Thymus (tissue), 11 donors: ENCODE measurements around the gene CERT1. TPM values are rescaled to one million over a fixed set of nuclear protein-coding genes. Genes with fewer than 3 reads are reported as not detected.
A peak's percentile ranks its signal among the peaks of the same experiment; 100 is the strongest.

Experiments
- DNase-seq, 9 donors: peaks; one replicate each; pipeline ENCODE4 v3.0.0-alpha.2; 2013; ENCODE audit warnings: low spot score in 9 of 9, low read depth in 6 of 9, missing footprints in 1 of 9
- H3K27ac ChIP-seq, 2 donors: one replicate each; pipeline ENCODE4 v1.5.1; 2013; ENCODE audit warnings: control low read depth in 1 of 2, low read depth in 1 of 2, low read length in 1 of 2, mild to moderate bottlenecking in 1 of 2, moderate library complexity in 1 of 2
- H3K27me3 ChIP-seq, 2 donors: one replicate each; pipeline ENCODE4 v1.5.1; 2013; ENCODE audit warnings: low read length in 1 of 2; ENCODE audit not compliant: control insufficient read depth in 2 of 2, insufficient read depth in 1 of 2
- H3K36me3 ChIP-seq, 2 donors: one replicate each; pipeline ENCODE4 v1.5.1; 2013; ENCODE audit warnings: low read length in 1 of 2, mild to moderate bottlenecking in 1 of 2, moderate library complexity in 1 of 2; ENCODE audit not compliant: control insufficient read depth in 2 of 2, insufficient read depth in 2 of 2
- H3K4me1 ChIP-seq, 2 donors: one replicate each; pipeline ENCODE4 v1.5.1; 2013; ENCODE audit warnings: low read length in 2 of 2; ENCODE audit not compliant: control insufficient read depth in 2 of 2, insufficient read depth in 2 of 2
- H3K4me3 ChIP-seq, 2 donors: one replicate each; pipeline ENCODE4 v1.5.1; 2013; ENCODE audit warnings: low read length in 2 of 2, control low read depth in 1 of 2, mild to moderate bottlenecking in 1 of 2
- H3K9me3 ChIP-seq, 2 donors: one replicate each; pipeline ENCODE4 v1.5.1; 2013; ENCODE audit warnings: low read length in 1 of 2, mild to moderate bottlenecking in 1 of 2; ENCODE audit not compliant: control insufficient read depth in 2 of 2, insufficient read depth in 1 of 2
- WGBS: extraction: QIAGEN DNeasy Blood & Tissue Kit; methylation state at CpG from one replicate; pipeline ENCODE4 v1.1.7; 2013; 5-methylcytosine and 5-hydroxymethylcytosine counted together
- polyA plus RNA-seq: library from polyadenylated mRNA; stranded (reverse); fragments of 200-250 nt; gene quantifications from one replicate; pipeline ENCODE4 v1.2.3, GENCODE V29; 2013
- total RNA-seq: library from RNA; stranded (reverse); fragments of 120-200 nt; gene quantifications from one replicate; pipeline ENCODE4 v1.2.4, GENCODE V29; 2013
- donor health status: healthy.

Gene CERT1
- total and polyA plus RNA-seq, 2 donors = 13.9 to 27.1 TPM

GRCh38 chr5:75532190-75532589, 20.8 kb upstream of the CERT1 start:
- peaks cover 0 to 3% of the 10 kb centered on the region in 2 donors for H3K36me3 ChIP-seq
- H3K4me3 ChIP-seq = no peak overlapping the region
- no peaks in the 10 kb centered on the region for H3K9me3 ChIP-seq
- H3K27ac ChIP-seq = no peak overlapping the region
- H3K27me3 ChIP-seq = no peaks in the 10 kb centered on the region
- peaks cover 0 to 6% of the 10 kb centered on the region in 2 donors for H3K4me1 ChIP-seq
- WGBS = 100% methylated on average over 2 of the region's 2 CpGs
- DNase-seq = no peak

- Histone ChIP-seq H3K27me3 (no peaks in the 10 kb centered on the region), H3K9me3 (no peaks in the 10 kb centered on the region), H3K4me1 (no peaks in the 10 kb centered on the region), H3K36me3 (no peaks in the 10 kb centered on the region), H3K27ac (no peak overlapping the region), H3K4me3 (no peak overlapping the region)
- no peak for DNase-seq
Measured at GRCh38 chr5:75529185-75529584, 17.8 kb upstream of the CERT1 start.

GRCh38 chr5:75526070-75526469, 14.6 kb upstream of the CERT1 start:
- Histone ChIP-seq H3K27ac (no peak overlapping the region), H3K4me3 (no peak overlapping the region), H3K36me3 (peaks cover 0 to 2% of the 10 kb centered on the region in 2 donors), H3K4me1 (no peaks in the 10 kb centered on the region), H3K9me3 (peaks cover 2 to 6% of the 10 kb centered on the region in 2 donors), H3K27me3 (no peaks in the 10 kb centered on the region)
- DNase-seq = no peak
- WGBS = 52% methylated on average over 2 of the region's 2 CpGs

GRCh38 chr5:75525344-75525743, 13.9 kb upstream of the CERT1 start:
- H3K9me3 ChIP-seq = peaks cover 2 to 6% of the 10 kb centered on the region in 2 donors
- peaks cover 0 to 7% of the 10 kb centered on the region in 2 donors for H3K36me3 ChIP-seq
- no peaks in the 10 kb centered on the region for H3K27me3 ChIP-seq
- no peaks in the 10 kb centered on the region for H3K4me1 ChIP-seq
- 99% methylated on average over 1 of the region's 1 CpG for WGBS
- DNase-seq = no peak
- no peak overlapping the region for H3K27ac ChIP-seq
- H3K4me3 ChIP-seq = no peak overlapping the region

GRCh38 chr5:75524591-75524990, 13.2 kb upstream of the CERT1 start:
- WGBS = 98% methylated on average over 1 of the region's 1 CpG
- no peaks in the 10 kb centered on the region for H3K27me3 ChIP-seq
- no peak for DNase-seq
- H3K4me3 ChIP-seq = no peak overlapping the region
- no peaks in the 10 kb centered on the region for H3K4me1 ChIP-seq
- H3K36me3 ChIP-seq = peaks cover 0 to 7% of the 10 kb centered on the region in 2 donors
- no peak overlapping the region for H3K27ac ChIP-seq
- H3K9me3 ChIP-seq = peaks cover 2 to 6% of the 10 kb centered on the region in 2 donors

- 79% methylated on average over 3 of the region's 3 CpGs for WGBS
- DNase-seq = peak in 1 of 9 donors; percentile 18
- peaks cover 0 to 7% of the 10 kb centered on the region in 2 donors for H3K36me3 ChIP-seq
- H3K27ac ChIP-seq = no peak overlapping the region
- H3K4me3 ChIP-seq = no peak overlapping the region
- no peaks in the 10 kb centered on the region for H3K27me3 ChIP-seq
- H3K4me1 ChIP-seq = no peaks in the 10 kb centered on the region
- H3K9me3 ChIP-seq = peaks cover 2 to 6% of the 10 kb centered on the region in 2 donors
Measured at GRCh38 chr5:75524071-75524470, 12.6 kb upstream of the CERT1 start.

- Histone ChIP-seq H3K4me1 (no peaks in the 10 kb centered on the region), H3K27me3 (no peaks in the 10 kb centered on the region), H3K36me3 (peaks cover 0 to 7% of the 10 kb centered on the region in 2 donors), H3K27ac (no peak overlapping the region), H3K4me3 (no peak overlapping the region), H3K9me3 (peaks cover 2 to 6% of the 10 kb centered on the region in 2 donors)
- no peak for DNase-seq
- WGBS = 100% methylated on average over 1 of the region's 1 CpG
Measured at GRCh38 chr5:75523275-75523674, 11.8 kb upstream of the CERT1 start.

GRCh38 chr5:75522542-75522941, 11.1 kb upstream of the CERT1 start:
- DNase-seq = no peak
- Histone ChIP-seq H3K4me3 (no peak overlapping the region), H3K9me3 (peaks cover 2 to 6% of the 10 kb centered on the region in 2 donors), H3K36me3 (peaks cover 0 to 7% of the 10 kb centered on the region in 2 donors), H3K27ac (no peak overlapping the region), H3K4me1 (no peaks in the 10 kb centered on the region), H3K27me3 (no peaks in the 10 kb centered on the region)
- 99% methylated on average over 1 of the region's 1 CpG for WGBS

GRCh38 chr5:75522025-75522424, 10.6 kb upstream of the CERT1 start:
- H3K27me3 ChIP-seq = no peaks in the 10 kb centered on the region
- peaks cover 0 to 7% of the 10 kb centered on the region in 2 donors for H3K36me3 ChIP-seq
- H3K4me3 ChIP-seq = no peak overlapping the region
- no peak overlapping the region for H3K27ac ChIP-seq
- DNase-seq = no peak
- H3K9me3 ChIP-seq = peaks cover 2 to 6% of the 10 kb centered on the region in 2 donors
- no peaks in the 10 kb centered on the region for H3K4me1 ChIP-seq

GRCh38 chr5:75521195-75521594, 9.8 kb upstream of the CERT1 start:
- H3K27me3 ChIP-seq = no peaks in the 10 kb centered on the region
- 98% methylated on average over 2 of the region's 2 CpGs for WGBS
- no peak for DNase-seq
- no peaks in the 10 kb centered on the region for H3K4me1 ChIP-seq
- H3K9me3 ChIP-seq = peaks cover 2 to 6% of the 10 kb centered on the region in 2 donors
- H3K36me3 ChIP-seq = peaks cover 0 to 7% of the 10 kb centered on the region in 2 donors
- no peak overlapping the region for H3K4me3 ChIP-seq
- H3K27ac ChIP-seq = no peak overlapping the region
